Prostate gland (tissue), 2 donors: Measurements from ENCODE around the gene CHST13.

Source experiments
- POLR2AphosphoS5 ChIP-seq: sonication (generic); formaldehyde crosslinking; IDR thresholded peaks from one replicate; pipeline ENCODE4 v1.6.1; 2017; ENCODE audit warnings: antibody characterized with exemption
- TF ChIP-seq, protein P1 (sequence below), 4 experiments: fragments of 200-600 bp in 2 of 4; fragments of 450-650 bp in 2 of 4; sonication (generic) in 2 of 4; IDR thresholded peaks; 1 replicate in 3 of 4; 2 replicates in 1 of 4; pipeline ENCODE4 v1.5.1; 2016 to 2019; ENCODE audit warnings: antibody characterized with exemption in 4 of 4, mild to moderate bottlenecking in 2 of 4, moderate library complexity in 2 of 4

DNA sequence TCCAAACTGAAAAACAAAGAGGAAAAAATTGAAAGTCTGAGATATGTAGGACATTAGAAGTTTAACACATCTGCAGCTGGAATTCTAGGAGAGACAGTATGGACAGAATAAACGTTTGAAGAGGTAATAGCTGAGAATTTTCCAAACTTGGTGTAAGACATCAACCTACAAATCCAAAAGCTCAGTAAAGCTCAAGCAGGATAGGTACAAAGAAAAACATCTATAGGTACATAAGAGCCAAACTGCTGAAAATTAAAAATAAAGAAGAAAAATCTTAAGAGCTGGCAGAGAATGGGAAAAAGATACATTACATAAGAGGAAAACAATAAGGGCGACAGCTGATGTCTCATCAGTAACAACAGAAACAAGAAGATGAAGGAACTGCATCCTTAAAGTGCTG lies 57.6 kb downstream of the CHST13 start:
- no peak for TF ChIP-seq POLR2AphosphoS5
- TF ChIP-seq, protein P1, sequence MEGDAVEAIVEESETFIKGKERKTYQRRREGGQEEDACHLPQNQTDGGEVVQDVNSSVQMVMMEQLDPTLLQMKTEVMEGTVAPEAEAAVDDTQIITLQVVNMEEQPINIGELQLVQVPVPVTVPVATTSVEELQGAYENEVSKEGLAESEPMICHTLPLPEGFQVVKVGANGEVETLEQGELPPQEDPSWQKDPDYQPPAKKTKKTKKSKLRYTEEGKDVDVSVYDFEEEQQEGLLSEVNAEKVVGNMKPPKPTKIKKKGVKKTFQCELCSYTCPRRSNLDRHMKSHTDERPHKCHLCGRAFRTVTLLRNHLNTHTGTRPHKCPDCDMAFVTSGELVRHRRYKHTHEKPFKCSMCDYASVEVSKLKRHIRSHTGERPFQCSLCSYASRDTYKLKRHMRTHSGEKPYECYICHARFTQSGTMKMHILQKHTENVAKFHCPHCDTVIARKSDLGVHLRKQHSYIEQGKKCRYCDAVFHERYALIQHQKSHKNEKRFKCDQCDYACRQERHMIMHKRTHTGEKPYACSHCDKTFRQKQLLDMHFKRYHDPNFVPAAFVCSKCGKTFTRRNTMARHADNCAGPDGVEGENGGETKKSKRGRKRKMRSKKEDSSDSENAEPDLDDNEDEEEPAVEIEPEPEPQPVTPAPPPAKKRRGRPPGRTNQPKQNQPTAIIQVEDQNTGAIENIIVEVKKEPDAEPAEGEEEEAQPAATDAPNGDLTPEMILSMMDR (IDR thresholded peaks at IDR 0.05): no peak
